MCF 10A (cell line): ENCODE results near the gene DGCR2. TPM values are rescaled to one million over a fixed set of nuclear protein-coding genes. Genes with fewer than 3 reads are reported as not detected.

ENCODE experiments used
- BruUV-seq: library from RNA; stranded (reverse); fragments of 400-500 nt; replicated peaks from 2 replicates; lab custom pipeline; 2021; lab: Mats Ljungman, UMichigan
- CTCF ChIA-PET: fragments of 300-600 bp; sonication (Branson Sonifier 250); formaldehyde crosslinking; extraction: SDS; loops from one replicate; lab custom pipeline; 2021; ENCODE audit warnings: antibody characterized with exemption, inconsistent platforms; lab: Yijun Ruan, JAX
- POLR2A ChIA-PET: fragments of 300-600, 350-650 bp; sonication (Branson Sonifier 250); formaldehyde crosslinking; extraction: SDS; loops from one replicate; lab custom pipeline; 2020; ENCODE audit warnings: antibody characterized with exemption, inconsistent platforms; lab: Yijun Ruan, JAX
- DNase-seq: peaks from one replicate; pipeline ENCODE4 v3.0.0-alpha.2; 2018; ENCODE audit not compliant: unreplicated experiment
- H3K27ac Mint-ChIP-seq: one replicate; pipeline ENCODE4 v1.8.0; 2022; ENCODE audit warnings: mild to moderate bottlenecking, low read depth, mixed read lengths; ENCODE audit not compliant: unreplicated experiment
- H3K27me3 Mint-ChIP-seq: one replicate; pipeline ENCODE4 v1.8.0; 2022; ENCODE audit warnings: mixed read lengths; ENCODE audit not compliant: insufficient read depth, unreplicated experiment
- H3K36me3 Mint-ChIP-seq: one replicate; pipeline ENCODE4 v1.8.0; 2022; ENCODE audit warnings: mild to moderate bottlenecking, moderate library complexity, mixed read lengths; ENCODE audit not compliant: insufficient read depth, unreplicated experiment
- H3K4me1 Mint-ChIP-seq: one replicate; pipeline ENCODE4 v1.8.0; 2022; ENCODE audit warnings: mixed read lengths; ENCODE audit not compliant: insufficient read depth, unreplicated experiment
- H3K4me3 Mint-ChIP-seq: one replicate; pipeline ENCODE4 v1.8.0; 2022; ENCODE audit warnings: mild to moderate bottlenecking, moderate library complexity, mixed read lengths; ENCODE audit not compliant: unreplicated experiment
- H3K9me3 Mint-ChIP-seq: one replicate; pipeline ENCODE4 v1.8.0; 2022; ENCODE audit warnings: mixed read lengths; ENCODE audit not compliant: unreplicated experiment
- CTCF ChIP-seq: fragments of 200-600 bp; IDR thresholded peaks from one replicate; pipeline ENCODE4 v1.8.0; 2022; ENCODE audit warnings: antibody characterized with exemption, mild to moderate bottlenecking; ENCODE audit not compliant: unreplicated experiment
- intact Hi-C: fragments of 100-400 bp; cut with micrococcal nuclease; formaldehyde crosslinking; loops from 2 replicates; pipeline ENCODE4 v1.14.1; 2022
- total RNA-seq: library from RNA; stranded (reverse); gene quantifications from 2 replicates; pipeline ENCODE4 v1.2.3, GENCODE V29; 2022

DGCR2 gene
- total RNA-seq, 1 experiment from 2014 or later = 41.2 TPM

GRCh38 chr22:18994701-18995326 lies 127.4 kb downstream of the DGCR2 start:
- DNase-seq = no peak
- BruUV-seq = no TSS peak
- TF ChIP-seq CTCF = no peak
- H3K27ac Mint-ChIP-seq = no peak overlapping the region
- no peak overlapping the region for H3K4me3 Mint-ChIP-seq
- intact Hi-C loops = no loop called here
- peaks cover 18% of the 10 kb centered on the region for H3K27me3 Mint-ChIP-seq
- H3K36me3 Mint-ChIP-seq = peaks cover 7% of the 10 kb centered on the region
- POLR2A ChIA-PET = no interaction called here
- no peaks in the 10 kb centered on the region for H3K9me3 Mint-ChIP-seq
- CTCF ChIA-PET = no interaction called here
- H3K4me1 Mint-ChIP-seq = no peaks in the 10 kb centered on the region

DNA sequence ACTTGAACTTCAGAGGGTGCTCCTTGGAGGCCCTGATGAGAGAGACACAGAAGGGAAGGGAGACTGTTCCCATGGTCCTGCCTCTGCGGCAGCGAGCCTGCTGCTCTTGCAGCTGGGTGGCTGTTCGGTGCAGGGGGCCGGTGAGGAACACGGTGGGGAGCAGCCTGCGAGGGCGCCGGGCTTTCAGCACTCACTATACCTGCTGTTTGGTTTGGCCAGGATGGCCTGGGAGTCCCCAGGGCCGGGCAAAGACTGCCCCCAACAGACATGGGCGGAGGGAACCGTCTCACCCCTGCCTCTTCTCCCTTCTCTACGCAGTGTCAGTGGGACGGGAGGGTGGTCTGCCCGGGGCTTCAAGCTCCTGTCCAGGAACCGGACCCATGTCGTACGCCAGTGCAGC lies 128.2 kb downstream of the DGCR2 start:
- ChIA-PET POLR2A (no interaction called here), CTCF (no interaction called here)
- Mint-ChIP-seq H3K27ac (no peak overlapping the region), H3K27me3 (peaks cover 22% of the 10 kb centered on the region), H3K4me1 (no peaks in the 10 kb centered on the region), H3K36me3 (peaks cover 1% of the 10 kb centered on the region), H3K4me3 (no peak overlapping the region), H3K9me3 (no peaks in the 10 kb centered on the region)
- BruUV-seq = no TSS peak
- TF ChIP-seq CTCF = no peak
- intact Hi-C loops = no loop called here
- no peak for DNase-seq

DNA sequence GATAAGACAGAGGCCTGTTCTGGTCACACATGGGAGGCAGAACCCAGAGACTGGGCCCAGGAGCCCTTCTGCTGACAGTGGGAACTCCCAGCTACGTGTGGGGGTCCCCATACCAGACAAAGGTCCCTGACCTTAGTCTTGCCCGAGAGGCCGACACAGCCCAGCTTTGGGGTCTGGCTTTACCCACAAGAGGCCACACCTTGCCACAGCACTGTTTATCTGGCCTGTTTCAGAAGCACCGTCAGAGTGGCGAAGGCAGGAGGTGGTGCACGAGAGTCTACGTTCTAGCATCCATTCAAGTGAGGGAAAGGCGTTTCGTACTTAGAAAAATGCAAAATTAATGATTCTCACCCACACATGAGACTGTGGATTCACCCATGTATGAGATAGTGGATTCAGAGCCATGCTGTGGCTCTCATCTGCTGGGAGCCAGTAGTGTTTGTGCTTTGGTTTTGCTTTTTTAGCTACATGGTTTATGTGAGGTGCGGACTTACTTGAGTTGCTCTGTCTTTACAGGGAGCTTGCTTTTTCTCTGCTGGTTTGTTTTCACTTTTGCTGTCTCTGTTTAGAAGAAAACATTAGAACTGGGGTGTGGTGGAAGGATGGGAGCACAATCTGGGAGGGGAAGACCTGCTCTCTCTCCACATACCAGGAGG lies 129.5 kb downstream of the DGCR2 start:
- no peak for DNase-seq
- Mint-ChIP-seq H3K27ac (no peak overlapping the region), H3K4me3 (no peak overlapping the region), H3K27me3 (peaks cover 22% of the 10 kb centered on the region), H3K36me3 (no peaks in the 10 kb centered on the region), H3K9me3 (no peaks in the 10 kb centered on the region), H3K4me1 (no peaks in the 10 kb centered on the region)
- POLR2A ChIA-PET = no interaction called here
- CTCF ChIA-PET = no interaction called here
- BruUV-seq = no TSS peak
- intact Hi-C loops = no loop called here
- no peak for TF ChIP-seq CTCF

DNA sequence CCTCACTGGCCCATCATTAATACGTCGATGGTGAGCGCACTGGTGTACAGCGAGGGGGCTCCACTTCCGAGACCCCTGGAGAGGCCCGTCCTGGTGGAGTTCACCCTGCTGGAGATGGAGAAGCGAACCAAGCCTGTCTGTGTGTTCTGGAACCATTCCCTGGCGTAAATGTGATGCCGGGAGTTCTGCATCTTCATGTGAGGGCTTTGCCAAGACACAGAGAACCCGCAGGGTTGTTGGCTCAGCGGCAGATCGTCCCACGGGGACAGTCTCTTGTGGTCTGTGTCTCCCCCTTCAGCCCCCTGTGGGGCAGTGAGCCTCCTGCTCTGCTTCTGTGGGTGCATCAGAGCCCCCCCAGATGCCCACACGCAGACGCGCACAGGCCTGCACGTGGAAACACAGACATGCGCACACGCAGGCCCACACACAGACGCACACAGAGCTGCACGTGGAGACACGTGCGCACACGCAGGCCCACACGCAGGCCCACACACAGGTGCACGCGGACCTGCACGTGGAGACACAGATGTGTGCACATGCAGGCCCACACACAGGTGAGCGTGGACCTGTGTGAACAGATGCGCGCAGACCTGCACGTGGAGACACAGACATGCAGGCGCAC lies 130.3 kb downstream of the DGCR2 start:
- no peaks in the 10 kb centered on the region for H3K4me1 Mint-ChIP-seq
- peaks cover 22% of the 10 kb centered on the region for H3K27me3 Mint-ChIP-seq
- no TSS peak for BruUV-seq
- ChIA-PET POLR2A (no interaction called here), CTCF (no interaction called here)
- no peaks in the 10 kb centered on the region for H3K36me3 Mint-ChIP-seq
- DNase-seq = no peak
- intact Hi-C loops = no loop called here
- no peak overlapping the region for H3K27ac Mint-ChIP-seq
- no peaks in the 10 kb centered on the region for H3K9me3 Mint-ChIP-seq
- TF ChIP-seq CTCF = no peak
- H3K4me3 Mint-ChIP-seq = no peak overlapping the region
